ENCODE results near the gene PLD2.

The PLD2 gene

DNA sequence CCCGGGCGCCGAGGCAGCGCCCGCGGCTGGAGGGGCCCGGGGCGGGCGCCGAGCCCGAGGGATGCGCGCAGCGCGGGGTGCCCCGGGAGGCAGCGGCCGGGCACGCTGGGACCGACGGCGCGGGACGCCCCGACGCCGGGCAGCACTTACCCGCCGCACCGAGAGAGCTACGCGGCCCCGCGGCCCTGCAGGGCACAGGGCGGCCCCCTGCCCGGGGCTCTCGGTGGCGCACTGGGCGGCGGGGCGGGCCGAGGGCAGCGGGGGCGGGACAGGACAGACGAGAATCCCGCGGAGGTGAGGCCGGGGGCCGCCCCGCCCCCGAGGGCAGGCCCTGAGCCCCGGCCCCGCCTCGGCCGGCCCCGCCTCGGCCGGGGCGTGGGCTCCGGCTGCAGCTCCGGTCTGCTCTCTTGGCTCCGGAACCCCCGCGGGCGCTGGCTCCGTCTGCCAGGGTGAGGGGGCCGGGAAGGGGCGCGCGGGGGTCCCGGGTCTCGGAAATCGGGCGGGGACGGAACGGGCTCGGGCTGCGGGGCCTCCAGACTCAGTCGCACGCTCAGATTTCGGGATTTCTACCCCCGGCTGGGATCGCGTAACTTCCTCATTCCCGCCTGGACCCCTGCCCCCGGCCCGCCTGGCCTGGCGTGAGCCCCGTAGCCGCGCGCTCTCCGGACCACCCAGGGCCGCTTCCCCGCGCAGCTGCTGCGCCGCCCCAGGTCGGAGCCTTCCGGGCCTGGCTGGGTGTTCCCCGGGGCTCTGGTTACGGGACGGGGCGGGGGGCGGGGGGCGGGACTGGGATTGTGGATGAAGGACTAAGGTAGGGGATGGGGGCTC lies at the start of gene PLD2:
TSS of gene PLD2 (plus strand) at position 376 of the 828 bp plus-strand sequence. CDS start 621 bp downstream, outside the sequence.
- peak; percentile 95 for DNase-seq

GRCh38 chr17:4759776-4760236 lies 47.1 kb upstream of the PLD2 start:
- DNase-seq, result no peak

GRCh38 chr17:4764595-4764994 lies 42.4 kb upstream of the PLD2 start:
- DNase-seq, result no peak

DNA sequence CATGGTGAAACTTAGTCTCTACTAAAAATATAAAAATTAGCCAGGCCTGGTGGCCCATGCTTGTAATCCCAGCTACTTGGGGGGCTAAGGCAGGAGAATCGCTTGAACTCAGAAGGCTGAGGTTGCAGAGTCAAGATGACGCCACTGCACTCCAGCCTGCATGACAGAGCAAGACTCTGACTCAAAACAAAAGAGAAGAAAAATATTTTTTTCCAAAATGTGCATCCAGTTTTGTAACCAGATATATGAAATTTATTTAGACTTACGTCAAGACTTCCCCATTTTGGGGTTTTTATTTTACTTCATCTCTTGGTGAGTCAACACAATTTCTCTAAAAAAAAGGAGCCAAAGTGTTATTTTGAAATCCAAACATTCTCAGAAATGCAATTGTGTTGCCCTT lies 40.8 kb upstream of the PLD2 start:
- no peak for DNase-seq

DNA sequence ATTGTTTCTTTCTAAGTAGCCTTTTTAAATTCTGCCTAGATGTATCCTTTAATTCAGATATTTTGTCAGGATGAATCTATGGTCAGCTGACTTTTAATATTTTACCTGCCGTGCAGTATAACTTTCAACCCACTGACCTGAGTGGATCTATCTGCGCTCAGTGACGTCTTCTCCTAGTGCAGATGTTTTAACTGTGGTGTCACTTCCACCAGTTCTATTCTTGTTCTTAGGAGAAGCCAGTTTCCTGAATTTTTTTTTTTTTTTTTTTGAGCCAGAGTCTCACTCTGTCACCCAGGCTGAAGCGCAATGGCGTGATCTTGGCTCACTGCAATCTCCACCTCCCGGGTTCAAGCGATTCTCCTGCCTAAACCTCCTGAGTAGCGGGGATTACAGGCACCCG lies 40.2 kb upstream of the PLD2 start:
- no peak for DNase-seq

GRCh38 chr17:4768298-4768697 lies 38.7 kb upstream of the PLD2 start:
- no peak for DNase-seq

- DNase-seq, result no peak
Observed at GRCh38 chr17:4769628-4770027, 37.3 kb upstream of the PLD2 start.

- DNase-seq, result no peak
Observed at GRCh38 chr17:4771519-4772234, 35.3 kb upstream of the PLD2 start, which contains the start of gene TM4SF5. Gene TM4SF5 (plus strand): TSS chr17:4771886. CDS start chr17:4771923, 37 bp downstream.

DNA sequence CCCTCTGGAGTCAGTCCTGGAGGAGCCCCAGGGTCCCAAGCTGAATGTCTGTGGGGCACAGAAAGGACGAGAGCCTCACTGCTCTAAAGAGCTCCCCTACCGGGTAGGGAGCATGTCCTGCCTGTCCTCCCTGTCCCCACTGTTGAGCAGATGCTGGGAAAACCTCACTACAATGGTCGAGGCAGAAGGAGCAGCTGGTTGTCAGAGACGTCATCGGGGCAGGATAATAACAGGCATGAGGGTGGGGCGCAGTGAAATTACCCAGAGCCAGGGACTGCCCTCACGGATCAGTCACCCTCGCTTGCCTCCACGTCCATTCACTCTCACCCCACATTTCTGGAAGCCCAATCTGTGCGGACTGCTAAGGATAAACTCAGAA lies 34.7 kb upstream of the PLD2 start:
- no peak for DNase-seq

DNA sequence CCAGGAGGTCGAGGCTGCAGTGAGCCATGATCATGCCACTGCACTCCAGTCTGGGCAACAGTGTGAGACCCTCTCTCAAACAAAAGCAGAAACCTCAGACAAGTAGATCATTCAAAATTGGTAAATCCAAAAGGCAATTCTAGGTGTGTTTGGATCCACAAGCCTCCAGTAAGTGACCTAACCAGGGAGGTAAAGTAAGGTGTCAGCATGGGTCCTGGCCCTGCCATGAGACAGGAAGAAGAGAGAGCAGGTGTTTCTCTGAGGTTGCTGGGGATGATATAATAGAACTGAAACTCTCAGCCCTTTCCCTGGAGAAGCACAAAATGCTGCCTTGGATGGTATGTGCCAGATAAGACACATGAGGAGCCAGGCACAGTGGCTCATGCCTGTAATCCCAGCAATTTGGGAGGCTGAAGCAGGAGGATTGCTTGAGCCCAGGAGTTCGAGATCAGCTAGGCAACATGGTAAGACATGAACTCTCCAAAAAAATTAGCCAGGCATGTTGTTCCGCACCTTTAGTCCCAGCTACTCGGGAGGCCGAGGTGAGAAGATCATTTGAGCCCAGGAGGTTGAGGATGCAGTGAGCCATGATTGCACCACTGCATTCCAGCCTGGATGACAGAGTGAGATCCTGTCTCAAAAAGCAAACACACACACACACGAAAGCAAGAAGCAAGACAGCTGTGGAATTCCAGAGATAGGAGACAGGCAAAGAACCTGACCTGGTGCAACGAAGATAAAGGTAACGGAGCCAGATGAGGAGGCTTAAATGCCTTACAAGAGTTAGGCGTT lies 28.8 kb upstream of the PLD2 start:
- DNase-seq, result no peak

GRCh38 chr17:4780325-4780955 lies 26.5 kb upstream of the PLD2 start:
- no peak for DNase-seq

- no peak for DNase-seq
Observed at GRCh38 chr17:4782652-4783051, 24.3 kb upstream of the PLD2 start.

DNA sequence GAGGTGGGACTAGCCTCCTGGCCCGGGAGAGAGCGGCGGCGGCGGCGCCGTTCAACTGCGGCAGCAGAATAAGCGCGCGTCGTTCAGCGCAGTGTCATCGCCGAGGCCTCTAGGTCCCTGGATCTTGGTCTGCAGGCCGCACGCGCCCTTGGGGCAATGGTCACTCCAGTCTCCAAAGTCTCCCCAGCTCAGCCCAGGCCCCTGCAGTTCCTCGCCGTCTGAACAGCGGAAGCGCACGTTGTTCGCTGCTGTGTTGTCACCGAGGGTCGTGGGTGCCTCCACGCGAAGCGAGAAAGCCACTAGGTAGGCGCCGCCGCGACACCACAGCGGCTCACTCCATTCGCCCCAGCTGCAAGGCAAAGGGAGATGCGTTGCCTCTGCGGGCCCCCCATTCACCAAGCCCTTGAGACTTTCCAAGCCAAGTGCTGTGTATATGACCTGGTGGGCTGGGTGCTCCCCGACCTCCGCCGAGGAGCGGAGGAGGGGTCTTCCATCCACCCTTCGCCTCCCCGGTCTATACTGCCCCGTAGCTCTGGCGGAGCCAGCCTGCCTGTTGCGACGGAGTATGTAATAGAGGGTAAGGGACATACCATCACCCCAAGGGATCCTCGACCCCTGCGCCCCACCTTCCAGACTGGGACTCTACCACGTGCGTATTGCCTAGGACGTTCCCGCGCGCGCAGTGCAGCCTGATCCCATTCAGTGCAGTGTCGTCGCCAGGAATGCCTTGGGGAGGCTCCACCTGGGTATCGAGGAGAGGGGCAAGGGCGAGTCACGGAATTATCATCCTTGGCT lies 21.4 kb upstream of the PLD2 start:
- no peak for DNase-seq

DNA sequence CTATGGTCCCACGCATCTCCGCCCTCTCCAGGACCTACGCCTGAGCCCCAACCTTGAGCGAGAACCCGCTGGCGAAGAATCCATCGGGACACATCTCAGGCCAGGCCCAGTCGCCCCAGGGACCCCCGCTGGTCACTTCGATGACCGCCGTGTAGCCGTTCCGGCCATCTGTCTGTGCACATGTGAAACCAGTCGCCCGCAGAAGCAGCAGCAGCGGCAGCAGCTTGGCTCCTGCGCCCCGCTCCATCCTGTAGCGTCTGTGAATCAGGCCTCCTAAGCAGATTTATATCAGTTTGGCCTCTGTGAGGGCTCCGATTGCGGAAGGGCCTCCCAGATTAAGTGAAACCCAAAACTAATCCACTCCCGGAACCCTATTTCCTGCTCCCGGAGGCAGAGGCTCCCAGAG lies 20.8 kb upstream of the PLD2 start, which contains the start of gene VMO1:
TSS of gene VMO1 (minus strand) at position 259 of the 406 bp plus-strand sequence. CDS start at position 247, 12 bp downstream.
- no peak for DNase-seq

- no peak for DNase-seq
Observed at GRCh38 chr17:4786516-4786915, 20.4 kb upstream of the PLD2 start.

GRCh38 chr17:4788159-4788806 lies 18.7 kb upstream of the PLD2 start:
- no peak for DNase-seq

DNA sequence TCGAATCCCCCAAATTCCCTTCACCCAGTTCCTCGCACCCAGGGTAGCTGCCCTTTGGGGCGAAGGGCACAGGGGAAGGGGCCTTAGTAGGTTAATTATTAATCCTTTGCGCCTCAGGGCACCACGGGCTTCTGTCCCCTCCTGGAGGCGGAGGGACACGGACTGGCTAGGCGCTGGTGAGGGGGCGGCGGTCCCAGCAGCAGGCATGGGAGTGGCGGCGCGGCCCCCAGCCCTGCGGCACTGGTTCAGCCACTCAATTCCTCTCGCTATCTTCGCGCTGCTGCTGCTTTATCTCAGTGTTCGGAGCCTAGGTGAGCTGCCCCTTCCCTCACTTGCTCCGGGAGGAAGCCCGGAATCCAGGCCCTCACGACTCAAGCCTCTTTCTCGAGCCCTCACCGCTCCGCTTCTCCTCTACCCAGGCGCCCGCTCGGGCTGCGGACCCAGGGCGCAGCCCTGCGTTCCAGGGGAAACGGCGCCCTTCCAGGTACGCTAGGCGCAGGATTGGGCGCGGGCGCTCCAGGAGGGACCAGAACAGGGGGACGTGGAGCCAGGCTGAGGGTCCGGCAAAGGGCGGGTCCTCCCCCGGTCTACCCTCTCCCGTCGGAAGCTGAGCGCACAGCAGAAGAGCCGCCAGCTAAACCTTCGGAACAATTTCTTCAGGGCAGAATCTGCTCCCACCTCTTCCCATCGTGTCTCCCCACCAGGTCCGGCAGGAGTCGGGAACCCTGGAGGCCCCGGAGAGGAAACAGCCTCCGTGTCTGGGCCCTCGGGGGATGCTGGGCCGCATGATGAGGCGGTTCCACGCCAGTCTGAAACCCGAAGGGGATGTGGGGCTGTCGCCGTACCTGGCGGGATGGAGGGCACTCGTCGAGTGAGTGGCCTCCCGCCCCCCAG lies 17.9 kb upstream of the PLD2 start, which contains the start of gene GLTPD2:
TSS of gene GLTPD2 (plus strand) at position 158 of the 894 bp plus-strand sequence. CDS start at position 206, 48 bp downstream.
- DNase-seq, result peak; percentile 30

DNA sequence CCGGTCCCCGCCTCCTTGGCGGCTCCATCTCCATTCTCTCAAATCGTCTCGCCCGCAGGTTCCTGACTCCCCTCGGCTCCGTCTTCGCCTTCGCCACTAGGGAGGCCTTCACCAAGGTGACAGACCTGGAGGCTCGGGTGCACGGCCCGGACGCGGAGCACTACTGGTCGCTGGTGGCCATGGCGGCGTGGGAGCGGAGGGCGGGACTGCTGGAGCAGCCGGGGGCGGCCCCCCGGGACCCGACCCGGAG lies 17.3 kb upstream of the PLD2 start:
- no peak for DNase-seq

GRCh38 chr17:4789951-4790704 lies 16.8 kb upstream of the PLD2 start:
- DNase-seq, result peak; percentile 84

- no peak for DNase-seq
Observed at GRCh38 chr17:4790705-4791088, 16.3 kb upstream of the PLD2 start.
